OCI-LY1 (cell line): ENCODE results near the gene ADAR.

ENCODE experiments used
- H2AFZ ChIP-seq: fragments of 200-600 bp; sonication (generic), shearing (Covaris generic); 2 replicates; pipeline ENCODE4 v1.6.0; 2014; ENCODE audit warnings: antibody characterized with exemption, mild to moderate bottlenecking, low read length
- H3F3A ChIP-seq: fragments of 200-600 bp; sonication (generic), shearing (Covaris generic); 2 replicates; pipeline ENCODE4 v1.6.0; 2014; ENCODE audit warnings: mild to moderate bottlenecking, antibody characterized with exemption, low read length, moderate library complexity; ENCODE audit not compliant: insufficient read depth
- H3K27ac ChIP-seq: fragments of 200-600 bp; sonication (generic); 2 replicates; pipeline ENCODE4 v1.5.1; 2014; ENCODE audit warnings: low read length, mixed run types, mild to moderate bottlenecking, low read depth; ENCODE audit not compliant: poor library complexity, severe bottlenecking
- H3K27me3 ChIP-seq: fragments of 200-600 bp; sonication (generic); 2 replicates; pipeline ENCODE4 v1.6.0; 2014; ENCODE audit warnings: antibody characterized with exemption, mild to moderate bottlenecking, low read length, moderate library complexity; ENCODE audit not compliant: insufficient read depth
- H3K36me3 ChIP-seq: fragments of 200-600 bp; sonication (generic); 2 replicates; pipeline ENCODE4 v1.6.1; 2014; ENCODE audit warnings: mild to moderate bottlenecking, antibody characterized with exemption, low read length, moderate library complexity, mixed read lengths; ENCODE audit not compliant: insufficient read depth
- H3K4me1 ChIP-seq: fragments of 200-600 bp; sonication (generic); 2 replicates; pipeline ENCODE4 v1.5.1; 2014; ENCODE audit warnings: mild to moderate bottlenecking, low read length, moderate library complexity; ENCODE audit not compliant: insufficient read depth, severe bottlenecking
- H3K4me2 ChIP-seq: fragments of 200-600 bp; sonication (generic), shearing (Covaris generic); 2 replicates; pipeline ENCODE4 v1.6.1; 2014; ENCODE audit warnings: low read length
- H3K4me3 ChIP-seq: fragments of 200-600 bp; sonication (generic); 2 replicates; pipeline ENCODE4 v1.5.1; 2014; ENCODE audit warnings: low read length, low read depth, mild to moderate bottlenecking, mixed read lengths; ENCODE audit not compliant: poor library complexity, severe bottlenecking
- H3K79me2 ChIP-seq: fragments of 200-600 bp; shearing (Covaris generic); 2 replicates; pipeline ENCODE4 v1.6.1; 2016; ENCODE audit warnings: mixed run types, low read length, mixed read lengths; ENCODE audit not compliant: insufficient read depth
- H3K9ac ChIP-seq: fragments of 200-600 bp; sonication (generic), shearing (Covaris generic); 2 replicates; pipeline ENCODE4 v1.6.1; 2014; ENCODE audit warnings: mild to moderate bottlenecking, low read length, mixed read lengths
- H3K9me2 ChIP-seq: fragments of 200-600 bp; sonication (generic), shearing (Covaris generic); 2 replicates; pipeline ENCODE4 v1.6.1; 2014; ENCODE audit warnings: low read depth, mild to moderate bottlenecking, low read length, mixed read lengths
- H3K9me3 ChIP-seq: fragments of 200-600 bp; shearing (Covaris generic); 2 replicates; pipeline ENCODE4 v1.6.1; 2014; ENCODE audit warnings: low read length, mixed read lengths
- H4K20me1 ChIP-seq: fragments of 200-600 bp; sonication (generic), shearing (Covaris generic); 2 replicates; pipeline ENCODE4 v1.6.0; 2016; ENCODE audit warnings: mild to moderate bottlenecking, low read length; ENCODE audit not compliant: insufficient read depth
- EZH2 ChIP-seq: fragments of 200-600 bp; sonication (generic), shearing (Covaris generic); IDR thresholded peaks from 2 replicates; pipeline ENCODE4 v1.8.0; 2017; ENCODE audit warnings: borderline replicate concordance, mixed run types, mild to moderate bottlenecking, antibody characterized with exemption, low read length, moderate library complexity, mixed read lengths
- TF ChIP-seq, protein P1 (sequence below): fragments of 200-600 bp; sonication (generic), shearing (Covaris generic); IDR thresholded peaks from 2 replicates; pipeline ENCODE4 v1.5.1; 2017; ENCODE audit warnings: mild to moderate bottlenecking, antibody characterized with exemption, low read length, moderate library complexity, mixed read lengths

Gene ADAR

DNA sequence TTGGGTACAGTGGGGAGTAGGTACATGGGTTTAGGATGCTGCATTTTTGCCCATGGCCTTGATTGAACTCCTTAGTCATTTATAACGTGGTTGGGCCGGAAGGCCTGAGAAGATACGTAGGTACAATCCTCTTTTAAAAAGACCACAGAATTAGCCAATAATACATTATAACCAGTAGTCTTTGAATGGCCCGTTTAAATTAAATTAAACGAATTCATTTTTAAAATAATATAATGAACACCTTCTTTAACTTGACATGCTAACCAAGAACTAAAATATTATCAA lies 20.1 kb upstream of the ADAR start:
- Histone ChIP-seq H2AFZ (peak overlapping the region; percentile 91), H3K4me2 (peak overlapping the region; percentile 92), H3K9me3 (no peaks in the 10 kb centered on the region), H3K27me3 (no peaks in the 10 kb centered on the region; the same call in 1 of the 2 replicates), H3K9ac (peak overlapping the region; percentile 94), H3K27ac (no peak overlapping the region), H3K36me3 (peaks cover 15% of the 10 kb centered on the region), H3K79me2 (peaks cover 41% of the 10 kb centered on the region), H3K4me1 (peaks cover 20% of the 10 kb centered on the region), H3K9me2 (no peaks in the 10 kb centered on the region), H4K20me1 (no peaks in the 10 kb centered on the region), H3F3A (no peaks in the 10 kb centered on the region), H3K4me3 (peak overlapping the region; percentile 97)
- TF ChIP-seq, protein P1, sequence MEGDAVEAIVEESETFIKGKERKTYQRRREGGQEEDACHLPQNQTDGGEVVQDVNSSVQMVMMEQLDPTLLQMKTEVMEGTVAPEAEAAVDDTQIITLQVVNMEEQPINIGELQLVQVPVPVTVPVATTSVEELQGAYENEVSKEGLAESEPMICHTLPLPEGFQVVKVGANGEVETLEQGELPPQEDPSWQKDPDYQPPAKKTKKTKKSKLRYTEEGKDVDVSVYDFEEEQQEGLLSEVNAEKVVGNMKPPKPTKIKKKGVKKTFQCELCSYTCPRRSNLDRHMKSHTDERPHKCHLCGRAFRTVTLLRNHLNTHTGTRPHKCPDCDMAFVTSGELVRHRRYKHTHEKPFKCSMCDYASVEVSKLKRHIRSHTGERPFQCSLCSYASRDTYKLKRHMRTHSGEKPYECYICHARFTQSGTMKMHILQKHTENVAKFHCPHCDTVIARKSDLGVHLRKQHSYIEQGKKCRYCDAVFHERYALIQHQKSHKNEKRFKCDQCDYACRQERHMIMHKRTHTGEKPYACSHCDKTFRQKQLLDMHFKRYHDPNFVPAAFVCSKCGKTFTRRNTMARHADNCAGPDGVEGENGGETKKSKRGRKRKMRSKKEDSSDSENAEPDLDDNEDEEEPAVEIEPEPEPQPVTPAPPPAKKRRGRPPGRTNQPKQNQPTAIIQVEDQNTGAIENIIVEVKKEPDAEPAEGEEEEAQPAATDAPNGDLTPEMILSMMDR = no peak
- TF ChIP-seq EZH2 = no peak

DNA sequence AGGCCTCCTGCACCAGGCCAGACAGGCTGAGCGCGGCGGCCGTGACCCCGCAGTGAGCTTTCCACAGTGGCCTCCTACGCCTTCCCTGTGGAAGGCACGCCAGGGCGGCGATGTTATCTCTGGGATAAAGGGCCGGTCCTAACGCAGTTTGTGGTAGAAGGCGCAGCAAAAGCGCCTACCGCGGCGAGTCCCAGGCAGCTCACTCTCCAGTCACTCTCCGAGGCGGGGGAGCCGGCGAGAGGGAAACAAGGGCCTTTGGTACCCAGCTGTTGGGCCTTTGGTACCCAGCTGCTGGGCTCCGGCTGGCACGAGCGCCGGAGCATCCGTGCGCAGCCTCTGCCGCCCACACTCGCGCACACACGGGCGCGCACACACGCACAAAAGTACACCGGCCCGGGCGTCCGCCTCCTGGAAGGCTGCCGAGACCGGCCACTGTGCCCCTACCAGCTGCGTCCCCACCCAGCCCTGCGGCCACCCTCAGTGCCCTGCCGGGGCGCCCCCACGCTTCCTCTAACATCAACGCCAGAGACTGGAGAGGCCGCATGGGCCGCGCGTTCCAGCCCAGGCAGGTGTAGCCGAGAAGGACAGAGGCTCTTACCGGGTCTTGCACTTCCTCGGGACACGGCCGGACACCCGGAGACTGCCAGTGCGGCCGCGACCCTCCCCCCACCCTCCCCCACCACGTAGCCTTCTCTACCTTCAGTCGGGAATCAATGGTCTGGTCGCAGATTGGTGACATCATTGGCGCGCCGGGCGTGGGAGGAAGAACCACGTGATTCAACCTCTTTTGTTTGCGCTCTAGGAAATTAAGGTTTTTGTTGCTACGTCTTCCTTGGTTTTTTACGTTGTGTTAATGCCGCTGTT lies 19.5 kb upstream of the ADAR start:
- H3K4me3 ChIP-seq = peak overlapping the region; percentile 97
- peak overlapping the region; percentile 91 for H2AFZ ChIP-seq
- no peaks in the 10 kb centered on the region for H3K9me2 ChIP-seq
- no peaks in the 10 kb centered on the region for H3K9me3 ChIP-seq
- no peaks in the 10 kb centered on the region for H3F3A ChIP-seq
- peaks cover 19% of the 10 kb centered on the region for H3K36me3 ChIP-seq
- peak overlapping the region; percentile 94 for H3K9ac ChIP-seq
- H4K20me1 ChIP-seq = no peaks in the 10 kb centered on the region
- peak overlapping the region; percentile 92 for H3K4me2 ChIP-seq
- peaks cover 47% of the 10 kb centered on the region for H3K79me2 ChIP-seq
- TF ChIP-seq, protein P1 = no peak
- no peak for TF ChIP-seq EZH2
- no peaks in the 10 kb centered on the region; the same call in 1 of the 2 replicates for H3K27me3 ChIP-seq
- peaks cover 20% of the 10 kb centered on the region for H3K4me1 ChIP-seq
- H3K27ac ChIP-seq = peak overlapping the region; percentile 29

DNA sequence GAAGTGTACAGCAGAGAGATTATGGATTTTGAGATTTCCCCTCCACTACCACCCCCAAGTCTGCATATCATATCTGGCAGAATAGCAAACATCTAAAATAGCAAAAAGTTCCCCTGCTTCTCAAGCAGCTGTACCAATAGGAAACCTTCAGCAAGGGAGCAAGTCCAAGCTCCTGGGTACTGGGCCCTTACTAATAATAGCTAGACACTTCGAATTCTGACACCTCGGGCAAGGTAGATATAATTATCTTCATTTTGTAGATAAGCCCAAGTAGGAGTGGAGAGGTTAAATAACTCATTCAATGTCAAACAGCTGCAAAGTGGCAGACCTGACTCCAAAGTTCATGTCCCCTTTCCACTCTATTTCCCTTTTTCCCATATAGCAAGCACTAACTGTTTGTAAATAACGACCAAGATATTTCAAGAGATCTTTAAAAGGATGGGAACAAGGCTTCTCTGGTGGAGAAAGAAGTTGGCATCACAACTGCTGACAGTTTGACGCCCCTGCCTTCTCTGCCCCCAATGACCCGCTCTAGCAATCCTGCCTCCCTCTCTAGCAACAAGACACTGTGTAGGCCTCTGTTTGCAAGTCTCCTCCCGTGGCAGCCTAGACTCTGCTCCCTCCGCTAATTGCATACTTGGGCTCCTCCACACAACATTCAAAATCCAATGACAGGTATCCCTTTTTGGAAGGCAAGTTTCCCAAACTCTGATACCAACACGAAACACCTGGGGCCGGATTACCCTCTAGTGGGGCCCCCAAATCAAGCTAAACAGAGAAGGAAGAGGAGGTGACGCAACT lies 18.7 kb upstream of the ADAR start:
- H3K9ac ChIP-seq = peak overlapping the region; percentile 94
- H3K4me2 ChIP-seq = peak overlapping the region; percentile 92
- H3K27me3 ChIP-seq = no peaks in the 10 kb centered on the region; the same call in 1 of the 2 replicates
- H3F3A ChIP-seq = no peaks in the 10 kb centered on the region
- H3K79me2 ChIP-seq = peaks cover 55% of the 10 kb centered on the region
- no peaks in the 10 kb centered on the region for H3K9me2 ChIP-seq
- H3K9me3 ChIP-seq = no peaks in the 10 kb centered on the region
- H3K27ac ChIP-seq = peak overlapping the region; percentile 29
- H2AFZ ChIP-seq = no peak overlapping the region
- peaks cover 27% of the 10 kb centered on the region for H3K36me3 ChIP-seq
- TF ChIP-seq EZH2 = no peak
- TF ChIP-seq, protein P1 = no peak
- peaks cover 20% of the 10 kb centered on the region for H3K4me1 ChIP-seq
- no peaks in the 10 kb centered on the region for H4K20me1 ChIP-seq
- H3K4me3 ChIP-seq = peak overlapping the region; percentile 97
